GM12878 (cell line): ENCODE measurements around the gene KCNG1. TPM values are rescaled to one million over a fixed set of nuclear protein-coding genes. Genes with fewer than 3 reads are reported as not detected.

Source experiments
- ATAC-seq: fragments of 200-7000 bp; cut with Tn5 transposase; 3 replicates; pipeline ENCODE4 v1.9.1; 2020; ENCODE audit warnings: mild to moderate bottlenecking, moderate library complexity
- BruUV-seq: library from RNA; stranded (reverse); fragments of 400-500 nt; replicated peaks from 2 replicates; lab custom pipeline; 2021; lab: Mats Ljungman, UMichigan
- CTCF ChIA-PET: fragments of 300-600 bp; sonication (Branson Sonifier 250); formaldehyde crosslinking; extraction: SDS; loops from one replicate; lab custom pipeline; 2021; ENCODE audit warnings: inconsistent platforms; lab: Yijun Ruan, JAX
- POLR2A ChIA-PET: fragments of 350-600 bp; formaldehyde crosslinking; extraction: SDS; loops from one replicate; lab custom pipeline; 2021; ENCODE audit warnings: inconsistent platforms; lab: Charles Lee
- RAD21 ChIA-PET: fragments of 300-600 bp; sonication (Branson Sonifier 250); formaldehyde crosslinking; loops from one replicate; lab custom pipeline; 2023; ENCODE audit warnings: antibody characterized with exemption; ENCODE audit not compliant: unreplicated experiment; lab: Charles Lee
- SMC1A ChIA-PET: fragments of 300-600 bp; sonication (Branson Sonifier 250); formaldehyde crosslinking; loops from one replicate; lab custom pipeline; 2023; ENCODE audit not compliant: unreplicated experiment, uncharacterized antibody; lab: Charles Lee
- DNase-seq: peaks from one replicate; pipeline ENCODE4 v3.0.0-alpha.2; 2011; ENCODE audit warnings: low read depth, low spot score
- FAIRE-seq: peaks from 3 replicates; lab custom pipeline; 2011; peaks lifted over from hg19 to GRCh38; lab: Jason Lieb, UNC
- H2AFZ ChIP-seq: 2 replicates; pipeline ENCODE4 v1.6.0; 2011; ENCODE audit warnings: low read depth, low read length, control low read depth; ENCODE audit not compliant: control insufficient read depth
- H3K27ac ChIP-seq: 2 replicates; pipeline ENCODE4 v1.5.1; 2011; ENCODE audit warnings: control low read depth; ENCODE audit not compliant: control insufficient read depth, insufficient read depth
- H3K27me3 ChIP-seq, 2 experiments: replicated peaks in 1 of 2; 2 replicates each; pipeline versions ENCODE4 v1.6.0 to v1.6.1; 2011; ENCODE audit warnings: low read length in 1 of 2; ENCODE audit not compliant: control insufficient read depth in 2 of 2, insufficient read depth in 2 of 2
- H3K36me3 ChIP-seq, 2 experiments: 2 replicates each; pipeline ENCODE4 v1.5.1; 2011; ENCODE audit warnings: low read length in 1 of 2; ENCODE audit not compliant: control insufficient read depth in 2 of 2, insufficient read depth in 2 of 2
- H3K4me1 ChIP-seq: 2 replicates; pipeline ENCODE4 v1.6.1; 2011; ENCODE audit warnings: mild to moderate bottlenecking, low read length, moderate library complexity, mixed read lengths; ENCODE audit not compliant: control insufficient read depth, insufficient read depth
- H3K4me2 ChIP-seq: 2 replicates; pipeline ENCODE4 v1.6.0; 2011; ENCODE audit warnings: control low read depth; ENCODE audit not compliant: control insufficient read depth, insufficient read depth
- H3K4me3 ChIP-seq: fragments of 200-600 bp; sonication (generic); 2 replicates; pipeline ENCODE4 v1.5.1; 2016
- H3K79me2 ChIP-seq: 2 replicates; pipeline ENCODE4 v1.6.0; 2011; ENCODE audit warnings: low read length; ENCODE audit not compliant: control insufficient read depth, insufficient read depth
- H3K9ac ChIP-seq: 2 replicates; pipeline ENCODE4 v1.8.0; 2011; ENCODE audit warnings: low read length, control low read depth, mixed read lengths; ENCODE audit not compliant: control insufficient read depth, insufficient read depth
- H3K9me3 ChIP-seq: replicated peaks from 3 replicates; pipeline ENCODE4 v1.5.1; 2011; ENCODE audit warnings: mild to moderate bottlenecking, low read length; ENCODE audit not compliant: control insufficient read depth, insufficient read depth
- H4K20me1 ChIP-seq: 2 replicates; pipeline ENCODE4 v1.6.0; 2011; ENCODE audit not compliant: control insufficient read depth, insufficient read depth
- CBFB ChIP-seq: IDR thresholded peaks from 2 replicates; pipeline ENCODE4 v1.6.1; 2016; ENCODE audit warnings: antibody characterized with exemption, low read depth
- ETV6 ChIP-seq, 2 experiments: fragments of 450-650 bp in 1 of 2; IDR thresholded peaks in 1 of 2; conservative IDR thresholded peaks in 1 of 2; 2 replicates each; pipeline ENCODE4 v1.6.1; 2014; ENCODE audit warnings: antibody characterized with exemption in 1 of 2, borderline replicate concordance in 1 of 2, low read depth in 1 of 2, mild to moderate bottlenecking in 1 of 2, moderate library complexity in 1 of 2
- GATAD2B ChIP-seq: fragments of 450-650 bp; conservative IDR thresholded peaks from 2 replicates; pipeline ENCODE4 v1.6.1; 2017; ENCODE audit warnings: low read depth, mild to moderate bottlenecking, moderate library complexity
- IRF5 ChIP-seq: fragments of 450-650 bp; IDR thresholded peaks from 2 replicates; pipeline ENCODE4 v1.6.1; 2017; ENCODE audit warnings: borderline replicate concordance
- MEF2B ChIP-seq: fragments of 450-650 bp; IDR thresholded peaks from 2 replicates; pipeline ENCODE4 v1.6.1; 2018; ENCODE audit warnings: mild to moderate bottlenecking, moderate library complexity; ENCODE audit not compliant: partially characterized antibody, poor library complexity, severe bottlenecking
- MYB ChIP-seq: fragments of 150-350 bp; IDR thresholded peaks from 2 replicates; pipeline ENCODE4 v1.6.1; 2014; ENCODE audit warnings: mild to moderate bottlenecking, low read depth, low read length, borderline replicate concordance
- NFYB ChIP-seq: IDR thresholded peaks from 2 replicates; pipeline ENCODE4 v1.6.1; 2011; ENCODE audit warnings: low read depth, mild to moderate bottlenecking, low read length, improper control_type of control experiment, moderate library complexity; ENCODE audit not compliant: insufficient read depth
- NR2C1 ChIP-seq: fragments of 450-650 bp; IDR thresholded peaks from 2 replicates; pipeline ENCODE4 v1.6.1; 2017; ENCODE audit warnings: antibody characterized with exemption, mild to moderate bottlenecking, moderate library complexity
- PAX5 ChIP-seq: IDR thresholded peaks from 2 replicates; pipeline ENCODE4 v1.6.1; 2011; ENCODE audit warnings: low read depth, low read length, borderline replicate concordance
- POLR2AphosphoS2 ChIP-seq: IDR thresholded peaks from 2 replicates; pipeline ENCODE4 v1.6.1; 2011; ENCODE audit warnings: low read depth, mild to moderate bottlenecking, low read length, improper control_type of control experiment, moderate library complexity
- SIX5 ChIP-seq: IDR thresholded peaks from 2 replicates; pipeline ENCODE4 v1.6.1; 2011; ENCODE audit warnings: mild to moderate bottlenecking, low read depth, low read length, moderate library complexity; ENCODE audit not compliant: severe bottlenecking
- STAT3 ChIP-seq: IDR thresholded peaks from 2 replicates; pipeline ENCODE4 v1.6.1; 2011; ENCODE audit warnings: low read depth, low read length, improper control_type of control experiment
- TAF1 ChIP-seq: IDR thresholded peaks from 2 replicates; pipeline ENCODE4 v1.6.1; 2011; ENCODE audit warnings: mild to moderate bottlenecking, low read depth, low read length, borderline replicate concordance
- ZNF24 ChIP-seq: fragments of 450-650 bp; IDR thresholded peaks from 2 replicates; pipeline ENCODE4 v1.6.1; 2017; ENCODE audit warnings: antibody characterized with exemption, mild to moderate bottlenecking
- WGBS: methylation state at CpG from one replicate; pipeline ENCODE4 v1.1.6; 2016; ENCODE audit warnings: low lambda C conversion rate; ENCODE audit not compliant: insufficient replicate concordance, insufficient coverage; ENCODE audit errors: missing lambda C conversion rate; 5-methylcytosine and 5-hydroxymethylcytosine counted together
- in situ Hi-C: fragments of 300-500 bp; cut with MboI; formaldehyde crosslinking; loops from 9 replicates; pipeline ENCODE4 v1.14.3; 2018; ENCODE audit warnings: mixed read lengths
- intact Hi-C: fragments of 100-400 bp; cut with micrococcal nuclease; formaldehyde crosslinking; loops from one replicate; pipeline ENCODE4 v1.14.2; 2022; ENCODE audit not compliant: unreplicated experiment
- polyA plus RNA-seq, 11 experiments: library from polyadenylated mRNA; depleted of rRNA in 4 of 11; unstranded in 6 of 11; stranded (reverse) in 5 of 11; fragments of >200 nt; fragmentation: Nextera tagmentation in 4 of 11; fragmentation: Illumina TruSeq in 1 of 11; extraction: Ambion mirVana in 4 of 11; extraction: Trizol in 1 of 11; gene quantifications; 1 replicate in 1 of 11; 2 replicates in 10 of 11; pipeline versions ENCODE4 v1.2.1 to v1.2.3, GENCODE V29; 2011 to 2016; ENCODE audit warnings: inconsistent platforms in 2 of 11, missing spikeins in 2 of 11, low read depth in 1 of 11
- total RNA-seq, 4 experiments: library from RNA; depleted of rRNA in 3 of 4; stranded (reverse); fragments of >200 nt in 3 of 4; fragmentation: Illumina TruSeq in 1 of 4; extraction: Trizol in 1 of 4; gene quantifications; 2 replicates each; pipeline versions ENCODE4 v1.2.1 to v1.2.3, GENCODE V29; 2013 to 2021

Gene KCNG1
- total and polyA plus RNA-seq, 10 of the 15 experiments (the other 5 are each of a cell fraction or from before 2014, with no cell fraction given), result not detected

GRCh38 chr20:51062065-51062464 lies 39.2 kb upstream of the KCNG1 start:
- Histone ChIP-seq H3K4me2 (no peak overlapping the region), H3K27ac (no peak overlapping the region), H4K20me1 (no peaks in the 10 kb centered on the region), H3K79me2 (no peaks in the 10 kb centered on the region), H3K9me3 (no peaks in the 10 kb centered on the region), H3K4me3 (no peak overlapping the region), H3K36me3 (no peaks in the 10 kb centered on the region), H3K4me1 (no peaks in the 10 kb centered on the region), H3K9ac (no peak overlapping the region), H3K27me3 (no peaks in the 10 kb centered on the region; a peak in 1 of 4 replicates), H2AFZ (no peak overlapping the region)
- ChIA-PET CTCF (no interaction called here), RAD21 (no interaction called here), POLR2A (no interaction called here), SMC1A (no interaction called here)
- intact Hi-C loops (no loop called here), in situ Hi-C loops (no loop called here)
- 0% methylated on average over 7 of the region's 7 CpGs for WGBS
- FAIRE-seq (no peak), DNase-seq (no peak), ATAC-seq (no peak)
- BruUV-seq, result no TSS peak
- TF ChIP-seq CBFB, result no peak

GRCh38 chr20:51061418-51062045 lies 38.6 kb upstream of the KCNG1 start:
- Histone ChIP-seq H2AFZ (no peak overlapping the region), H3K4me1 (no peaks in the 10 kb centered on the region), H4K20me1 (no peaks in the 10 kb centered on the region), H3K9ac (no peak overlapping the region), H3K4me3 (no peak overlapping the region), H3K4me2 (no peak overlapping the region), H3K9me3 (no peaks in the 10 kb centered on the region), H3K27me3 (no peaks in the 10 kb centered on the region; a peak in 1 of 4 replicates), H3K27ac (no peak overlapping the region), H3K36me3 (no peaks in the 10 kb centered on the region), H3K79me2 (no peaks in the 10 kb centered on the region)
- in situ Hi-C loops (no loop called here), intact Hi-C loops (no loop called here)
- 44% methylated on average over 5 of the region's 5 CpGs for WGBS
- FAIRE-seq (no peak), ATAC-seq (no peak), DNase-seq (no peak)
- RAD21 ChIA-PET, result no interaction called here
- TF ChIP-seq PAX5, result no peak
- no peak for TF ChIP-seq IRF5
- no peak for TF ChIP-seq STAT3
- no peak for TF ChIP-seq MYB
- no peak for TF ChIP-seq ETV6 (conservative IDR thresholded peaks at IDR 0.05 in 1 of 2, IDR thresholded peaks at IDR 0.05 in 1 of 2; ENCODE audit: borderline replicate concordance in 1 of 2, low read depth in 1 of 2)
- TF ChIP-seq TAF1, result no peak
- no peak for TF ChIP-seq MEF2B
- TF ChIP-seq POLR2AphosphoS2, result no peak
- TF ChIP-seq NFYB, result no peak
- no peak for TF ChIP-seq ZNF24
- TF ChIP-seq NR2C1, result no peak
- TF ChIP-seq GATAD2B, result no peak
- TF ChIP-seq SIX5, result no peak
- POLR2A ChIA-PET, result no interaction called here
- no TSS peak for BruUV-seq
- CTCF ChIA-PET, result no interaction called here
- SMC1A ChIA-PET, result no interaction called here
